Natural killer cell (primary cell): ENCODE results near the gene SGCE. TPM values are rescaled to one million over a fixed set of nuclear protein-coding genes. Genes with fewer than 3 reads are reported as not detected.
A peak's percentile ranks its signal among the peaks of the same experiment; 100 is the strongest.

ENCODE experiments used
- ATAC-seq, 3 donors: fragments of 150-1000 bp in 2 of 3; fragments of 200-7000 bp in 1 of 3; cut with Tn5 transposase; 1 replicate in 1 of 3; 2 replicates in 2 of 3; pipeline ENCODE4 v1.10.0; 2021; ENCODE audit warnings: mild to moderate bottlenecking in 2 of 3, moderate library complexity in 2 of 3
- DNase-seq, 2 donors: peaks; one replicate each; pipeline versions ENCODE4 v3.0.0 to v3.0.0-alpha.2; 2013 to 2021; ENCODE audit warnings: mixed read lengths in 1 of 2
- H3K27ac ChIP-seq: one replicate; pipeline ENCODE4 v1.5.1; 2013; ENCODE audit warnings: mild to moderate bottlenecking, low read length
- H3K27me3 ChIP-seq: one replicate; pipeline ENCODE4 v1.6.1; 2013; ENCODE audit warnings: low read length; ENCODE audit not compliant: control insufficient read depth, insufficient read depth
- H3K36me3 ChIP-seq: one replicate; pipeline ENCODE4 v1.6.1; 2013; ENCODE audit warnings: low read length; ENCODE audit not compliant: control insufficient read depth, insufficient read depth
- H3K4me1 ChIP-seq: one replicate; pipeline ENCODE4 v1.6.1; 2013; ENCODE audit warnings: low read length; ENCODE audit not compliant: control insufficient read depth, insufficient read depth
- H3K4me3 ChIP-seq: one replicate; pipeline ENCODE4 v1.5.1; 2013; ENCODE audit warnings: low read length
- H3K9me3 ChIP-seq: one replicate; pipeline ENCODE4 v1.6.1; 2013; ENCODE audit warnings: low read length; ENCODE audit not compliant: control insufficient read depth, insufficient read depth
- H3K27ac Mint-ChIP-seq, 2 donors: one replicate each; pipeline ENCODE4 v1.8.0; 2022; ENCODE audit warnings: mild to moderate bottlenecking in 2 of 2, mixed read lengths in 2 of 2, moderate library complexity in 1 of 2
- H3K27me3 Mint-ChIP-seq, 2 donors: one replicate each; pipeline ENCODE4 v1.8.0; 2022; ENCODE audit warnings: low read depth in 2 of 2, mixed read lengths in 2 of 2
- H3K36me3 Mint-ChIP-seq: one replicate; pipeline ENCODE4 v1.8.0; 2022; ENCODE audit warnings: mixed read lengths
- H3K4me1 Mint-ChIP-seq, 2 donors: one replicate each; pipeline ENCODE4 v1.8.0; 2022; ENCODE audit warnings: mixed read lengths in 2 of 2
- H3K4me3 Mint-ChIP-seq: one replicate; pipeline ENCODE4 v1.8.0; 2022; ENCODE audit warnings: mild to moderate bottlenecking, moderate library complexity, mixed read lengths
- H3K9me3 Mint-ChIP-seq, 2 donors: one replicate each; pipeline ENCODE4 v1.8.0; 2022; ENCODE audit warnings: mixed read lengths in 2 of 2
- WGBS: methylation state at CpG from one replicate; pipeline ENCODE4 v1.1.7; 2013; ENCODE audit warnings: missing lambda C conversion rate; ENCODE audit not compliant: insufficient coverage; 5-methylcytosine and 5-hydroxymethylcytosine counted together
- intact Hi-C: fragments of 100-400 bp; cut with micrococcal nuclease; formaldehyde crosslinking; loops from one replicate; pipeline ENCODE4 v1.14.2; 2022
- total RNA-seq, 4 donors: library from RNA; stranded (reverse); fragments of 120-200 nt in 1 of 4; gene quantifications; one replicate each; pipeline versions ENCODE4 v1.2.3 to v1.2.4, GENCODE V29; 2013 to 2022
- TF ChIP-seq, protein P1 (sequence below): fragments of 200-600 bp; IDR thresholded peaks from one replicate; pipeline ENCODE4 v1.8.0; 2022; ENCODE audit warnings: antibody characterized with exemption

Gene SGCE
- total RNA-seq, 3 donors from 2014 or later (not counting 1 experiment from before 2014, with no cell fraction given): 0.20 to 0.65 (median 0.28) TPM

DNA sequence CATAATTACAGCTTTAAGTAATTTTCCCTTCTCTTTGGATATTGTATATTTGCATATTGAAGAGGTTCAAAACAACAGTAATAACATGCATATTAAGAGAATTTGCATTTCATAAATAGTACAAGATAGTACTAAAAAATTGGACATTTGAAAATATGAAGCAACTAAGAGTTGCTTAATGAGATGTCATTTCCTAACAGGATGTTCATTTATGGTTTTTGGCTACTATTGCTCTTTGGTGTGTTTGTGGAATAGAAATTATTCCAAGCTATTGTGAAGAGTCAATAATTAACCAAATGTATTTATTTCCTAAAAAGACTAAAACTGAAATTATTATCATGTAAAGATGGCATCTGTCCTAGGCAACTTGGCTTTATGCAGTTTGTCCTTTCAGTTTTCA lies 4.1 kb upstream of the SGCE start:
- Mint-ChIP-seq H3K36me3 (no peaks in the 10 kb centered on the region), H3K4me1 (peaks cover 16 to 25% of the 10 kb centered on the region in 2 donors), H3K27ac (no peak overlapping the region), H3K9me3 (no peaks in the 10 kb centered on the region), H3K27me3 (peaks cover 5 to 8% of the 10 kb centered on the region in 2 donors), H3K4me3 (no peak overlapping the region)
- TF ChIP-seq, protein P1, sequence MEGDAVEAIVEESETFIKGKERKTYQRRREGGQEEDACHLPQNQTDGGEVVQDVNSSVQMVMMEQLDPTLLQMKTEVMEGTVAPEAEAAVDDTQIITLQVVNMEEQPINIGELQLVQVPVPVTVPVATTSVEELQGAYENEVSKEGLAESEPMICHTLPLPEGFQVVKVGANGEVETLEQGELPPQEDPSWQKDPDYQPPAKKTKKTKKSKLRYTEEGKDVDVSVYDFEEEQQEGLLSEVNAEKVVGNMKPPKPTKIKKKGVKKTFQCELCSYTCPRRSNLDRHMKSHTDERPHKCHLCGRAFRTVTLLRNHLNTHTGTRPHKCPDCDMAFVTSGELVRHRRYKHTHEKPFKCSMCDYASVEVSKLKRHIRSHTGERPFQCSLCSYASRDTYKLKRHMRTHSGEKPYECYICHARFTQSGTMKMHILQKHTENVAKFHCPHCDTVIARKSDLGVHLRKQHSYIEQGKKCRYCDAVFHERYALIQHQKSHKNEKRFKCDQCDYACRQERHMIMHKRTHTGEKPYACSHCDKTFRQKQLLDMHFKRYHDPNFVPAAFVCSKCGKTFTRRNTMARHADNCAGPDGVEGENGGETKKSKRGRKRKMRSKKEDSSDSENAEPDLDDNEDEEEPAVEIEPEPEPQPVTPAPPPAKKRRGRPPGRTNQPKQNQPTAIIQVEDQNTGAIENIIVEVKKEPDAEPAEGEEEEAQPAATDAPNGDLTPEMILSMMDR: no peak
- Histone ChIP-seq H3K4me3 (no peak overlapping the region), H3K36me3 (no peaks in the 10 kb centered on the region), H3K27me3 (peaks cover 2% of the 10 kb centered on the region), H3K4me1 (peaks cover 25% of the 10 kb centered on the region), H3K9me3 (no peaks in the 10 kb centered on the region), H3K27ac (no peak overlapping the region)
- ATAC-seq (no peak), DNase-seq (no peak)
- intact Hi-C loops: no loop called here

GRCh38 chr7:94658826-94659225 lies 2.9 kb upstream of the SGCE start:
- TF ChIP-seq, protein P1: no peak
- Histone ChIP-seq H3K4me3 (no peak overlapping the region), H3K36me3 (no peaks in the 10 kb centered on the region), H3K27me3 (peaks cover 14% of the 10 kb centered on the region), H3K4me1 (peaks cover 28% of the 10 kb centered on the region), H3K27ac (no peak overlapping the region), H3K9me3 (no peaks in the 10 kb centered on the region)
- H3K36me3 Mint-ChIP-seq: no peaks in the 10 kb centered on the region
- no peak overlapping the region for H3K4me3 Mint-ChIP-seq
- no peak overlapping the region for H3K27ac Mint-ChIP-seq
- H3K9me3 Mint-ChIP-seq: no peaks in the 10 kb centered on the region
- peaks cover 20 to 29% of the 10 kb centered on the region in 2 donors for H3K4me1 Mint-ChIP-seq
- WGBS: 100% methylated on average over 2 of the region's 2 CpGs
- peaks cover 12 to 15% of the 10 kb centered on the region in 2 donors for H3K27me3 Mint-ChIP-seq
- intact Hi-C loops: loop anchor here (5.0 kb wide), 1 partner anchor 147 kb away; no protein-coding TSS in a partner anchor
- ATAC-seq: no peak
- DNase-seq: no peak

GRCh38 chr7:94657771-94658693 lies 2.1 kb upstream of the SGCE start:
- peak overlapping the region; percentile 43 for H3K4me3 ChIP-seq
- Mint-ChIP-seq H3K4me1 (peaks cover 20 to 29% of the 10 kb centered on the region in 2 donors), H3K9me3 (no peaks in the 10 kb centered on the region), H3K36me3 (no peaks in the 10 kb centered on the region), H3K4me3 (peak overlapping the region; percentile 84), H3K27me3 (peaks cover 12 to 15% of the 10 kb centered on the region in 2 donors), H3K27ac (peak overlapping the region; percentile 30 to 71)
- peaks cover 18% of the 10 kb centered on the region for H3K27me3 ChIP-seq
- intact Hi-C loops: loop anchor here (5.0 kb wide), 1 partner anchor 146 kb away; no protein-coding TSS in a partner anchor
- DNase-seq (peak; percentile 88 to 97), ATAC-seq (peak; percentile 83 to 95 (median 85))
- H3K36me3 ChIP-seq: no peaks in the 10 kb centered on the region
- TF ChIP-seq, protein P1: no peak
- H3K4me1 ChIP-seq: peaks cover 28% of the 10 kb centered on the region
- H3K27ac ChIP-seq: peak overlapping the region; percentile 42
- WGBS: 45% methylated on average over 32 of the region's 38 CpGs
- H3K9me3 ChIP-seq: no peaks in the 10 kb centered on the region
